ENCODE data around the gene SDK1. TPM values are rescaled to one million over a fixed set of nuclear protein-coding genes. Genes with fewer than 3 reads are reported as not detected.

SDK1 gene
- total RNA-seq, 1 donor from 2014 or later: 10.9 TPM

DNA sequence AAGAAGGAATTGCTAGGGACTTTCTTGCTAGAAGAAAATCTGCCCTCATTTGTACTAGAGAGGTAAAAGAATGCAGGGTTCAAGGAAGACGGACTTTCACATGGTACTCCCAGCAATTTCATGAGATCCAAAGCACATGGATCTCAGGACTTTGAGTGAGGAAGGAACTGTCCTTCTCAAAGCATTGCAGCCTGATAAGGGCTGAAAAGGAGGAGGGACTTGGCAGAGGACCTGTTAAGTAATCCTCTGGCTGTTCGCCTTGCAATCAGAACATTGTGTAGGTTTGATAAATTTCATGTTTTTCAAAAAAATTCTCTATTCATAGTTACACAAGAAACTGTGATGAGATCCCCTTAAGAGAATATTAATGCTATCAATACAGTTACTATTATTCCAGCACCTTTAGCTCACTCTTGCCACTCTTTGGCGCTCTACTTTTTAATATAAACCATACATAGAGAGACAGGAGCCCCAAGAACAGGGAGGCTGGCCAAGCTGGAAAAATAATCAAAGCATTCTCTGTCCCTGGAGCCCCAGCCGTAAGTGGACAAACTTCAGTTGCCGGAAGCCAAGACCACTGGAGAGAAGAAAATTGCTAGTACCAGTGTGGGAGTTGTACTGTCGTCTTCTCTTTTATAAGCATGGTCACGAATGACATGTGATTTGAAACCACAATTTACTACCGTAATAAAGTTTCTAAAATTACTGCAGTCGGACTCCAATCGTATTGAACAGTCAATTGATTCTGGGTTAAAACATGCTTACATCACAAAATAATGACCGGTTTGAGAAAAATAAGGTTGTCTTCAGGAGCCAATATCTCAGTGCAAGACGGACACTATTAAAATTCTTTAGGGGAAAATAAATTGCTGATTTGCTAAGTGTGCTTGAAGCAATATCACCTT is 424.4 kb downstream of the SDK1 start:
- Mint-ChIP-seq H3K27ac (ENCODE audit: unreplicated experiment) (no peak overlapping the region), H3K4me1 (ENCODE audit: low read depth) (peaks cover 3% of the 10 kb centered on the region), H3K36me3 (ENCODE audit: low read depth) (peaks cover 2% of the 10 kb centered on the region), H3K9me3 (ENCODE audit: low read depth) (peaks cover 3% of the 10 kb centered on the region), H3K4me3 (ENCODE audit: unreplicated experiment) (no peak overlapping the region), H3K27me3 (ENCODE audit: low read depth) (no peaks in the 10 kb centered on the region)
- TF ChIP-seq, protein P1, sequence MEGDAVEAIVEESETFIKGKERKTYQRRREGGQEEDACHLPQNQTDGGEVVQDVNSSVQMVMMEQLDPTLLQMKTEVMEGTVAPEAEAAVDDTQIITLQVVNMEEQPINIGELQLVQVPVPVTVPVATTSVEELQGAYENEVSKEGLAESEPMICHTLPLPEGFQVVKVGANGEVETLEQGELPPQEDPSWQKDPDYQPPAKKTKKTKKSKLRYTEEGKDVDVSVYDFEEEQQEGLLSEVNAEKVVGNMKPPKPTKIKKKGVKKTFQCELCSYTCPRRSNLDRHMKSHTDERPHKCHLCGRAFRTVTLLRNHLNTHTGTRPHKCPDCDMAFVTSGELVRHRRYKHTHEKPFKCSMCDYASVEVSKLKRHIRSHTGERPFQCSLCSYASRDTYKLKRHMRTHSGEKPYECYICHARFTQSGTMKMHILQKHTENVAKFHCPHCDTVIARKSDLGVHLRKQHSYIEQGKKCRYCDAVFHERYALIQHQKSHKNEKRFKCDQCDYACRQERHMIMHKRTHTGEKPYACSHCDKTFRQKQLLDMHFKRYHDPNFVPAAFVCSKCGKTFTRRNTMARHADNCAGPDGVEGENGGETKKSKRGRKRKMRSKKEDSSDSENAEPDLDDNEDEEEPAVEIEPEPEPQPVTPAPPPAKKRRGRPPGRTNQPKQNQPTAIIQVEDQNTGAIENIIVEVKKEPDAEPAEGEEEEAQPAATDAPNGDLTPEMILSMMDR (IDR thresholded peaks at IDR 0.05): no peak
- DNase-seq (ENCODE audit: low spot score): no peak

DNA sequence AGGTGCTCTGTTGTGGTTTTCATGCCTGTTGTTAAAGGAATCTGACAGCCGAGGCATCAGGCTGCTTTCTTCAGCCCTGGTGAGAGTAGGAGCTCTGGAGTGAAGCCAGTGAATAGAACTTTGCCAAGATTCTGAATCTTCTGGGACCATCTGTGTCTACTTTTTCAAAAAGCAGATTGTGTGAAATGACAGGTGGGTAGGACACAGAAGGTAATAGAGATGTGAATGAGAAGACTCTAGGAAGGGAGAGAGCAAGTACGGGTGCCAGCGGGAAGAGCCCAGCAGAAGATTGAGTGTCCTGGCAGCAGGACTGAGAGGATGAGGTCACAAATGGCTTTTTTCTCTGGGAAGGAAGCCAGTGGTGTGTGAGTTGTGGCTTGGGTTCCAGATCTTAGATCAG is 429.2 kb downstream of the SDK1 start:
- Mint-ChIP-seq H3K4me3 (ENCODE audit: unreplicated experiment) (no peak overlapping the region), H3K27me3 (ENCODE audit: low read depth) (no peaks in the 10 kb centered on the region), H3K4me1 (ENCODE audit: low read depth) (peaks cover 3% of the 10 kb centered on the region), H3K36me3 (ENCODE audit: low read depth) (peaks cover 6% of the 10 kb centered on the region), H3K27ac (ENCODE audit: unreplicated experiment) (peak overlapping the region; percentile 42), H3K9me3 (ENCODE audit: low read depth) (peaks cover 6% of the 10 kb centered on the region)
- DNase-seq (ENCODE audit: low spot score): no peak
- TF ChIP-seq, protein P1 (IDR thresholded peaks at IDR 0.05): no peak

DNA sequence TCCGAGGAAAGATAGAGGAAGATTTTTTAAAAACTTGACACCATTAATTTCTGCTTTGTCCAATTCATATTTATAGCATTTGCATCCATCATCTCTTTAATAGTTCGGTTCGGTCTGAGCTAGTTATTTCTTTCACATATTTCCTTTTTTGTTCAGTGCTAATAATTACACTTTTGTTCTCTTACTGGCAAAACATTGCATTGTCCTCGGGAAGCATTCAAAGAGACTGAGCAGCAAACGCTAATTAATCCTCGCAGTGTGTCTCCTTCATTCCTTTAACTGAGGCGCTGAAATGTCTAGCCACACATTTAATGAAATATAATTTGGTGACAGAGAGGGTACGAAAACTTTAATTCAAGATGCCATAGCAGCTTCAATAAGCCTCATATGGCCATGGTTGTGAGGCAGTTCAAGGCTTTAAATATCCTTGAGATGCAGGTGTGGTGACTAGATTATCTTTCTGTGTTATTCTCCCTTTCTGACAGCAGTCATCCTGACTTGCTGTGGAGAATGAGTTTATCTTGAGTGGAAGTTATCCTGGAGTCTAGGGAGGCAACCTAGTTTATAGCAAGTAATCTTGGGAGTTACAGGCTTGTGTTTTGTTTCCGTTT is 431.4 kb downstream of the SDK1 start:
- no peak overlapping the region for H3K27ac Mint-ChIP-seq (ENCODE audit: unreplicated experiment)
- H3K4me3 Mint-ChIP-seq (ENCODE audit: unreplicated experiment): no peak overlapping the region
- TF ChIP-seq, protein P1 (IDR thresholded peaks at IDR 0.05): no peak
- no peaks in the 10 kb centered on the region for H3K27me3 Mint-ChIP-seq (ENCODE audit: low read depth)
- H3K4me1 Mint-ChIP-seq (ENCODE audit: low read depth): peaks cover 3% of the 10 kb centered on the region
- H3K9me3 Mint-ChIP-seq (ENCODE audit: low read depth): peaks cover 6% of the 10 kb centered on the region
- H3K36me3 Mint-ChIP-seq (ENCODE audit: low read depth): peaks cover 6% of the 10 kb centered on the region
- DNase-seq (ENCODE audit: low spot score): no peak

DNA sequence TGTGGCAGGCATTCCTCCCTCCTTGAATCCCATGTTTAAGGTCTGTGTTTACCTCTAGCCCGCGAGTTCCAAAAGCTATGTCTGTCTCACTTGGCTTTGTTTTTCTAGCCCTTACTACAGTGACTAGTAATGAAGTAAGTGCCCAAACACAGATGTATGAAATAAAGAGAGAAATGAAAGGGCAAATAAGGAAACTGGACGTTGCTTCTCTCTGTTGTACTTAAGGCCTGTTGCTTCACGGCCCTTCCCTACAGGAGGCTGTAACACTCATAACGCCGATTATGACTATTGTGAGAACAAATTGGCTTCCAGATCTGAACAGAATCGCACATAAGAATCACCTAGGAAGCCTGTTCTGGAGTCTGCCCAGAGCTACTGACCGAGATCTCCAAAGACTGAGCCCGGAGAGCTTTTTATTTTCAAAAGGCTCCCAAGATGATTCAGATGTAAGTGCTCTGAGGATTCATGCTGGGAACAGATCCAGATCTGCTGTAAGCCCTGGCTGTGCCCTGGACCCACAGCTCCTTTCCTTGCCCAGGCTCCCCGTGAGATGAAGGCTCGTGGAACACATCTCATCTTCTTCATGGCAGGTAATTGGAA is 432.6 kb downstream of the SDK1 start:
- Mint-ChIP-seq H3K4me3 (ENCODE audit: unreplicated experiment) (no peak overlapping the region), H3K9me3 (ENCODE audit: low read depth) (peaks cover 13% of the 10 kb centered on the region), H3K4me1 (ENCODE audit: low read depth) (peaks cover 3% of the 10 kb centered on the region), H3K27me3 (ENCODE audit: low read depth) (no peaks in the 10 kb centered on the region), H3K27ac (ENCODE audit: unreplicated experiment) (no peak overlapping the region), H3K36me3 (ENCODE audit: low read depth) (peaks cover 10% of the 10 kb centered on the region)
- TF ChIP-seq, protein P1 (IDR thresholded peaks at IDR 0.05): no peak
- no peak for DNase-seq (ENCODE audit: low spot score)

DNA sequence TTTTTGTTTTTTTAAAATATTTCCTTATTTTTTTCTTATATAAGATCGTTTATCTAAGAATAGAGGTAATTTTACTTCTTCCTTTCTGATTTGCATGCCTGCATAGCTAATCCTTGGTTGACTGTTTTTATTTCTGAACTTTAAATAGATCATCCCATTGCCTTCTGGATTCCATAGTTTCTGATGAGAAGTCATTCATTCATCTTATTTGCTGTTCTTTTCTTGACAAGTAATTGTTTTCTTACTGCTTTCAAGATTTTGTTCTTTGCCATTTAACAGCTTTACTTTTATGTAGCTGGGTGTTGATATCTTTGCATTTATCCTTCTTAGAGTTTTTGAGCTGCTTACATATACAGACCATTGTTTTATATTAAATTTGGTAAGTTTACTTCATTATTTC is 437.9 kb downstream of the SDK1 start:
- Mint-ChIP-seq H3K4me3 (ENCODE audit: unreplicated experiment) (no peak overlapping the region), H3K36me3 (ENCODE audit: low read depth) (peaks cover 8% of the 10 kb centered on the region), H3K9me3 (ENCODE audit: low read depth) (peaks cover 27% of the 10 kb centered on the region), H3K27ac (ENCODE audit: unreplicated experiment) (no peak overlapping the region), H3K4me1 (ENCODE audit: low read depth) (no peaks in the 10 kb centered on the region), H3K27me3 (ENCODE audit: low read depth) (no peaks in the 10 kb centered on the region)
- TF ChIP-seq, protein P1 (IDR thresholded peaks at IDR 0.05): no peak
- DNase-seq (ENCODE audit: low spot score): no peak

Measured in chondrocyte (in vitro differentiated cells).